CD4-positive, alpha-beta T cell (primary cell): ENCODE measurements around the gene BAAT. TPM values are rescaled to one million over a fixed set of nuclear protein-coding genes. Genes with fewer than 3 reads are reported as not detected.

Experiments used
- ATAC-seq: fragments of 200-7000 bp; cut with Tn5 transposase; one replicate; pipeline ENCODE4 v1.10.0; 2022; ENCODE audit warnings: mild to moderate bottlenecking; ENCODE audit not compliant: poor library complexity
- CTCF ChIA-PET: fragments of 350-600 bp; sonication (Branson Sonifier 250); formaldehyde crosslinking; loops from one replicate; lab custom pipeline; 2021; ENCODE audit warnings: antibody characterized with exemption, inconsistent platforms; lab: Charles Lee
- POLR2A ChIA-PET: fragments of 350-600 bp; sonication (Branson Sonifier 250); formaldehyde crosslinking; loops from one replicate; lab custom pipeline; 2021; ENCODE audit warnings: antibody characterized with exemption, inconsistent platforms; lab: Charles Lee
- DNase-seq, 14 experiments: peaks; one replicate each; pipeline ENCODE4 v3.0.0-alpha.2; 2013 to 2020; ENCODE audit warnings: mixed read lengths in 2 of 14
- H3K27ac ChIP-seq, 2 donors: one replicate each; pipeline versions ENCODE4 v1.5.1 to v1.7.0; 2013; ENCODE audit warnings: low read length in 2 of 2, low read depth in 1 of 2, mild to moderate bottlenecking in 1 of 2
- H3K27me3 ChIP-seq, 2 experiments: 1 replicate in 1 of 2; 2 replicates in 1 of 2; pipeline versions ENCODE4 v1.6.1 to v1.7.0; 2013; ENCODE audit warnings: low read length in 2 of 2, control low read depth in 1 of 2, mild to moderate bottlenecking in 1 of 2, moderate library complexity in 1 of 2; ENCODE audit not compliant: insufficient read depth in 2 of 2, control insufficient read depth in 1 of 2
- H3K36me3 ChIP-seq: one replicate; pipeline ENCODE4 v1.6.1; 2013; ENCODE audit warnings: low read length, control low read depth; ENCODE audit not compliant: insufficient read depth
- H3K4me1 ChIP-seq: one replicate; pipeline ENCODE4 v1.6.1; 2013; ENCODE audit warnings: low read length, control low read depth; ENCODE audit not compliant: insufficient read depth
- H3K4me3 ChIP-seq: one replicate; pipeline ENCODE4 v1.5.1; 2013; ENCODE audit warnings: mild to moderate bottlenecking, low read length, moderate library complexity
- H3K9me3 ChIP-seq, 2 experiments: 1 replicate in 1 of 2; 2 replicates in 1 of 2; pipeline versions ENCODE4 v1.6.1 to v1.7.0; 2013; ENCODE audit warnings: low read length in 2 of 2, mild to moderate bottlenecking in 2 of 2, control low read depth in 1 of 2, moderate library complexity in 1 of 2; ENCODE audit not compliant: control insufficient read depth in 1 of 2, insufficient read depth in 1 of 2
- H3K27ac Mint-ChIP-seq: one replicate; pipeline ENCODE4 v1.8.0; 2020; ENCODE audit warnings: mixed read lengths
- H3K27me3 Mint-ChIP-seq: one replicate; pipeline ENCODE4 v1.8.0; 2021; ENCODE audit warnings: mixed read lengths
- H3K36me3 Mint-ChIP-seq: one replicate; pipeline ENCODE4 v1.8.0; 2021; ENCODE audit warnings: low read depth, mixed read lengths
- H3K4me1 Mint-ChIP-seq: one replicate; pipeline ENCODE4 v1.8.0; 2021; ENCODE audit warnings: low read depth, mixed read lengths
- H3K4me3 Mint-ChIP-seq: one replicate; pipeline ENCODE4 v1.8.0; 2020; ENCODE audit warnings: mild to moderate bottlenecking, mixed read lengths
- H3K9me3 Mint-ChIP-seq: one replicate; pipeline ENCODE4 v1.8.0; 2020; ENCODE audit warnings: mixed read lengths
- intact Hi-C, 2 experiments: fragments of 100-400 bp; cut with DNase I in 1 of 2; cut with micrococcal nuclease in 1 of 2; formaldehyde crosslinking; loops; one replicate each; pipeline versions ENCODE4 v1.15.1 to v1.9.0; 2023 to 2025; cut with DNase I, micrococcal nuclease
- total RNA-seq, 174 experiments: library from RNA in 2 of 174; stranded (reverse) in 2 of 174; gene quantifications; one replicate each; pipeline ENCODE4 v1.2.3 and lab custom pipeline; 2021 to 2026
- TF ChIP-seq, protein P1 (sequence below): fragments of 200-600 bp; IDR thresholded peaks from one replicate; pipeline ENCODE4 v1.8.0; 2022; ENCODE audit warnings: antibody characterized with exemption, mild to moderate bottlenecking

BAAT gene
- total RNA-seq, 2 experiments from 2014 or later = not detected

DNA sequence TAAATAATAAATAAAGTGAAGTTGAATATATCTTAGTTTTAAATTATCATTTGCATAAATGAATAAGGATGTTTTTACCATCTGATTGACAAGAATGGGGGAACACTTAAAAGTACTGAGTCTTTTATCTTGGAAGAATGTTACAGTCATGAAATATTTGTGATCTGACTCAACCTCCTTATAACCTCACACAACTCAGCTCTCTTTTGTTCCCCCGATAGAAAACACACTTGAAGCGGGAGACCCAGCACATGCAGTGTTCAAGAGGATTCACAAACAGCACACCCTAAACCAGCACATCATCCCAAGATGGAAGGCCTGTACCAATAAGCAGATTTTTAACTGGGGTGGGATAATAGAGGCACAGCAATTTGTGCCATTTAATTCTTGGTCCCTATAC, 15.5 kb downstream of the BAAT start:
- H3K36me3 ChIP-seq = no peaks in the 10 kb centered on the region
- peaks cover 46% of the 10 kb centered on the region for H3K27me3 Mint-ChIP-seq
- POLR2A ChIA-PET = no interaction called here
- no peak overlapping the region for H3K27ac Mint-ChIP-seq
- H3K9me3 ChIP-seq = no peaks in the 10 kb centered on the region
- peaks cover 2% of the 10 kb centered on the region for H3K9me3 Mint-ChIP-seq
- no peaks in the 10 kb centered on the region for H3K4me1 Mint-ChIP-seq
- DNase-seq = no peak
- H3K4me1 ChIP-seq = no peaks in the 10 kb centered on the region
- peaks cover 0 to 2% of the 10 kb centered on the region in 2 experiments for H3K27me3 ChIP-seq
- ATAC-seq = no peak
- no peak overlapping the region for H3K4me3 ChIP-seq
- no peaks in the 10 kb centered on the region for H3K36me3 Mint-ChIP-seq
- TF ChIP-seq, protein P1, sequence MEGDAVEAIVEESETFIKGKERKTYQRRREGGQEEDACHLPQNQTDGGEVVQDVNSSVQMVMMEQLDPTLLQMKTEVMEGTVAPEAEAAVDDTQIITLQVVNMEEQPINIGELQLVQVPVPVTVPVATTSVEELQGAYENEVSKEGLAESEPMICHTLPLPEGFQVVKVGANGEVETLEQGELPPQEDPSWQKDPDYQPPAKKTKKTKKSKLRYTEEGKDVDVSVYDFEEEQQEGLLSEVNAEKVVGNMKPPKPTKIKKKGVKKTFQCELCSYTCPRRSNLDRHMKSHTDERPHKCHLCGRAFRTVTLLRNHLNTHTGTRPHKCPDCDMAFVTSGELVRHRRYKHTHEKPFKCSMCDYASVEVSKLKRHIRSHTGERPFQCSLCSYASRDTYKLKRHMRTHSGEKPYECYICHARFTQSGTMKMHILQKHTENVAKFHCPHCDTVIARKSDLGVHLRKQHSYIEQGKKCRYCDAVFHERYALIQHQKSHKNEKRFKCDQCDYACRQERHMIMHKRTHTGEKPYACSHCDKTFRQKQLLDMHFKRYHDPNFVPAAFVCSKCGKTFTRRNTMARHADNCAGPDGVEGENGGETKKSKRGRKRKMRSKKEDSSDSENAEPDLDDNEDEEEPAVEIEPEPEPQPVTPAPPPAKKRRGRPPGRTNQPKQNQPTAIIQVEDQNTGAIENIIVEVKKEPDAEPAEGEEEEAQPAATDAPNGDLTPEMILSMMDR = no peak
- intact Hi-C loops = no loop called here
- no peak overlapping the region for H3K27ac ChIP-seq
- CTCF ChIA-PET = no interaction called here
- no peak overlapping the region for H3K4me3 Mint-ChIP-seq

DNA sequence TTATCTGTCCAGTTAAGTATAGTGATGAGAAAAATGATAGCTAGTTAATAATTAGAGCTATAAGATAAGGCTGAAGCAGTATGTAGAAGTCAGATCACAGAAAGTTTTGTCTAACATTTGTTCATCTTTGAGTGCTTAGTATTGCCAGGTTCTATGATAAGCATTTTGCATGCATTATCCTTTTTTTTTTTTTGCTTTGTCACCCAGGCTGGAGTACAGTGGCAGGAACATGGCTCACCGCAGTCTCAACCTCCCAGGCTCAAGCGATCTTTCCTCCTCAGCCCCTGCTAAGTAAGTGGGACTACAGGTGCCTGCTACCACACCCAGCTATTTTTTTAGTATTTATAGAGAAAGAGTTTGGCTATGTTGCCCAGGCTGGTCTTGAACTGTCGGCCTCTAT, 17.5 kb downstream of the BAAT start:
- DNase-seq (no peak), ATAC-seq (no peak)
- ChIA-PET CTCF (no interaction called here), POLR2A (no interaction called here)
- TF ChIP-seq, protein P1 = no peak
- Histone ChIP-seq H3K36me3 (no peaks in the 10 kb centered on the region), H3K4me3 (no peak overlapping the region), H3K27me3 (peaks cover 0 to 2% of the 10 kb centered on the region in 2 experiments), H3K9me3 (no peaks in the 10 kb centered on the region), H3K4me1 (no peaks in the 10 kb centered on the region), H3K27ac (no peak overlapping the region)
- Mint-ChIP-seq H3K36me3 (no peaks in the 10 kb centered on the region), H3K9me3 (peaks cover 2% of the 10 kb centered on the region), H3K27ac (no peak overlapping the region), H3K4me3 (no peak overlapping the region), H3K4me1 (no peaks in the 10 kb centered on the region), H3K27me3 (peaks cover 36% of the 10 kb centered on the region)
- intact Hi-C loops = no loop called here

DNA sequence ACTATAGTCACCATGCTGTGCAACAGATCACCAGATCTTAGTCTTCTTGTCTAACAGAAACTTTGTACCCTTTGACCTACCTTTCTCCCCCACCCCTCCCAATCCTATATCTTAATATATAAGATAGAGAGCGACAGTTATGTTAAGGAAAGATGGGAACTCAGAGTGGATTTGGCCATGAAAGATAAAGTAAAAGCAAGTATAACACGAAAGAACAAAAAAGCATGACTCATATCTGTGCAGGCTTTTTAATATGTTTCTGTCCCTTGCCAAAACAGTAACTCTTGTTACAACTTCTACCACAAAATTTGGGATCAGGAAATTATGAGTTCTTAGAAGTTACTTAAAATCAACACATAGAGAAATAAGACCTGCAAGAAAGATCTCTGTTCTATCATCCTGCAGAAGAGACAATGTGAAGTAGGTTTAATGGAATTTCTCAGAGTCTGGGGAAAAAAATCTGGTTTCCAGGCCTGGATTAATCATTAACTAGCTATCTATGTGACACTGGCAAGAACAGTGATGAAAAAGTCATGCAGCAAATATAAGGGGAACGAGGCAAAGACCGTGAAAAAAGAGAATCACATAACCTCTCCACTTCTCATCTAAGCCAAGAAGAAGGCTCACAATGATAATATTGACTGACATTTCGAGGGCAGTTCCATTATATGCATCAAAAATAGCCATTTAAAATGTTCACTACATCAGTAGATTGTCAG, 18.6 kb downstream of the BAAT start:
- H3K9me3 ChIP-seq = no peaks in the 10 kb centered on the region
- no peak for DNase-seq
- H3K27ac ChIP-seq = no peak overlapping the region
- Mint-ChIP-seq H3K4me3 (no peak overlapping the region), H3K9me3 (no peaks in the 10 kb centered on the region), H3K4me1 (no peaks in the 10 kb centered on the region), H3K27me3 (peaks cover 28% of the 10 kb centered on the region), H3K36me3 (no peaks in the 10 kb centered on the region), H3K27ac (no peak overlapping the region)
- intact Hi-C loops = no loop called here
- ATAC-seq = no peak
- H3K36me3 ChIP-seq = no peaks in the 10 kb centered on the region
- POLR2A ChIA-PET = no interaction called here
- H3K4me3 ChIP-seq = no peak overlapping the region
- H3K4me1 ChIP-seq = no peaks in the 10 kb centered on the region
- CTCF ChIA-PET = interaction anchor here (0.6 kb wide), 1 partner anchor 989 kb away, joined by 3 read pairs; no protein-coding TSS in a partner anchor
- peaks cover 0 to 2% of the 10 kb centered on the region in 2 experiments for H3K27me3 ChIP-seq
- TF ChIP-seq, protein P1 = no peak
